ENCODE results near the gene NDUFC2. TPM values are rescaled to one million over a fixed set of nuclear protein-coding genes. Genes with fewer than 3 reads are reported as not detected.
"Not testable (repeated sequence)": the region's sequence is repeated elsewhere in the genome, so short reads cannot be mapped to it uniquely, and the experiment has no call there.

NDUFC2 gene
- total RNA-seq, 1 donor from 2014 or later, result 208 TPM

- no peak for DNase-seq (ENCODE audit: low spot score)
- intact Hi-C loops (cut with micrococcal nuclease), result no loop called here
- Mint-ChIP-seq H3K9me3 (no peaks in the 10 kb centered on the region), H3K27me3 (ENCODE audit: low read depth) (peaks cover 2% of the 10 kb centered on the region), H3K4me3 (ENCODE audit: low read depth) (no peak overlapping the region), H3K27ac (no peak overlapping the region), H3K4me1 (ENCODE audit: low read depth) (no peaks in the 10 kb centered on the region), H3K36me3 (ENCODE audit: low read depth) (no peaks in the 10 kb centered on the region)
Observed at GRCh38 chr11:78031629-78032028, 48.0 kb downstream of the NDUFC2 start.

GRCh38 chr11:78030429-78031325 lies 49.0 kb downstream of the NDUFC2 start:
- Mint-ChIP-seq H3K9me3 (no peaks in the 10 kb centered on the region), H3K36me3 (ENCODE audit: low read depth) (no peaks in the 10 kb centered on the region), H3K4me3 (ENCODE audit: low read depth) (no peak overlapping the region), H3K27me3 (ENCODE audit: low read depth) (peaks cover 2% of the 10 kb centered on the region), H3K27ac (no peak overlapping the region), H3K4me1 (ENCODE audit: low read depth) (no peaks in the 10 kb centered on the region)
- no peak for DNase-seq (ENCODE audit: low spot score)
- intact Hi-C loops (cut with micrococcal nuclease), result no loop called here

- H3K4me3 Mint-ChIP-seq (ENCODE audit: low read depth); H3K36me3 Mint-ChIP-seq (ENCODE audit: low read depth); intact Hi-C loops (cut with micrococcal nuclease); DNase-seq (ENCODE audit: low spot score); H3K27ac Mint-ChIP-seq; H3K9me3 Mint-ChIP-seq; H3K4me1 Mint-ChIP-seq (ENCODE audit: low read depth); H3K27me3 Mint-ChIP-seq (ENCODE audit: low read depth): not testable (repeated sequence)
Observed at GRCh38 chr11:78028423-78028822, 51.2 kb downstream of the NDUFC2 start.

- intact Hi-C loops (cut with micrococcal nuclease), result no loop called here
- Mint-ChIP-seq H3K9me3 (no peaks in the 10 kb centered on the region), H3K27me3 (ENCODE audit: low read depth) (peaks cover 7% of the 10 kb centered on the region), H3K4me3 (ENCODE audit: low read depth) (no peak overlapping the region), H3K27ac (no peak overlapping the region), H3K36me3 (ENCODE audit: low read depth) (no peaks in the 10 kb centered on the region), H3K4me1 (ENCODE audit: low read depth) (peaks cover 2% of the 10 kb centered on the region)
- no peak for DNase-seq (ENCODE audit: low spot score)
Observed at GRCh38 chr11:78027759-78028158, 51.9 kb downstream of the NDUFC2 start.

- Mint-ChIP-seq H3K4me3 (ENCODE audit: low read depth) (no peak overlapping the region), H3K9me3 (no peaks in the 10 kb centered on the region), H3K27me3 (ENCODE audit: low read depth) (peaks cover 19% of the 10 kb centered on the region), H3K27ac (no peak overlapping the region), H3K36me3 (ENCODE audit: low read depth) (no peaks in the 10 kb centered on the region), H3K4me1 (ENCODE audit: low read depth) (peaks cover 4% of the 10 kb centered on the region)
- DNase-seq (ENCODE audit: low spot score), result no peak
- intact Hi-C loops (cut with micrococcal nuclease), result no loop called here
Observed at GRCh38 chr11:78025378-78025777, 54.3 kb downstream of the NDUFC2 start.

GRCh38 chr11:78023426-78023825 lies 56.2 kb downstream of the NDUFC2 start:
- no peaks in the 10 kb centered on the region for H3K36me3 Mint-ChIP-seq (ENCODE audit: low read depth)
- peaks cover 4% of the 10 kb centered on the region for H3K4me1 Mint-ChIP-seq (ENCODE audit: low read depth)
- H3K27ac Mint-ChIP-seq, result no peak overlapping the region
- intact Hi-C loops (cut with micrococcal nuclease), result no loop called here
- peaks cover 17% of the 10 kb centered on the region for H3K27me3 Mint-ChIP-seq (ENCODE audit: low read depth)
- no peaks in the 10 kb centered on the region for H3K9me3 Mint-ChIP-seq
- no peak overlapping the region for H3K4me3 Mint-ChIP-seq (ENCODE audit: low read depth)
- no peak for DNase-seq (ENCODE audit: low spot score)

- intact Hi-C loops (cut with micrococcal nuclease), result no loop called here
- no peak for DNase-seq (ENCODE audit: low spot score)
- Mint-ChIP-seq H3K4me3 (ENCODE audit: low read depth) (no peak within 1 kb of the TSS), H3K4me1 (ENCODE audit: low read depth) (peaks cover 4% of the 10 kb centered on the region), H3K9me3 (no peaks in the 10 kb centered on the region), H3K36me3 (ENCODE audit: low read depth) (no peaks in the 10 kb centered on the region), H3K27me3 (ENCODE audit: low read depth) (peaks cover 17% of the 10 kb centered on the region), H3K27ac (no peak within 1 kb of the TSS)
Observed at GRCh38 chr11:78022397-78023396, 57.0 kb downstream of the NDUFC2 start, which contains the start of gene KCTD14. Gene KCTD14 (minus strand): TSS chr11:78023276. CDS start chr11:78023249, 27 bp downstream.

- H3K27ac Mint-ChIP-seq, result no peak overlapping the region
- intact Hi-C loops (cut with micrococcal nuclease), result no loop called here
- peaks cover 17% of the 10 kb centered on the region for H3K27me3 Mint-ChIP-seq (ENCODE audit: low read depth)
Observed at GRCh38 chr11:78021611-78022010, 58.1 kb downstream of the NDUFC2 start.

GRCh38 chr11:78020246-78020645 lies 59.4 kb downstream of the NDUFC2 start:
- Mint-ChIP-seq H3K4me1 (ENCODE audit: low read depth) (peaks cover 4% of the 10 kb centered on the region), H3K9me3 (no peaks in the 10 kb centered on the region), H3K27ac (no peak overlapping the region), H3K27me3 (ENCODE audit: low read depth) (peaks cover 19% of the 10 kb centered on the region), H3K4me3 (ENCODE audit: low read depth) (no peak overlapping the region), H3K36me3 (ENCODE audit: low read depth) (no peaks in the 10 kb centered on the region)
- intact Hi-C loops (cut with micrococcal nuclease), result no loop called here
- no peak for DNase-seq (ENCODE audit: low spot score)

More at GRCh38 chr11:78021611-78022010, 58.1 kb downstream of the NDUFC2 start:
- no peak overlapping the region for H3K4me3 Mint-ChIP-seq (ENCODE audit: low read depth)
- peaks cover 4% of the 10 kb centered on the region for H3K4me1 Mint-ChIP-seq (ENCODE audit: low read depth)
- no peaks in the 10 kb centered on the region for H3K9me3 Mint-ChIP-seq
- no peak for DNase-seq (ENCODE audit: low spot score)
- no peaks in the 10 kb centered on the region for H3K36me3 Mint-ChIP-seq (ENCODE audit: low read depth)

GRCh38 chr11:78019808-78020207 lies 59.9 kb downstream of the NDUFC2 start:
- H3K4me1 Mint-ChIP-seq (ENCODE audit: low read depth), result peaks cover 4% of the 10 kb centered on the region
- DNase-seq (ENCODE audit: low spot score), result no peak
- H3K9me3 Mint-ChIP-seq, result no peaks in the 10 kb centered on the region
- peaks cover 19% of the 10 kb centered on the region for H3K27me3 Mint-ChIP-seq (ENCODE audit: low read depth)
- H3K27ac Mint-ChIP-seq, result no peak overlapping the region
- no peaks in the 10 kb centered on the region for H3K36me3 Mint-ChIP-seq (ENCODE audit: low read depth)
- H3K4me3 Mint-ChIP-seq (ENCODE audit: low read depth), result no peak overlapping the region
- intact Hi-C loops (cut with micrococcal nuclease), result no loop called here

Measured in activated T-helper 2 cell treated with anti-CD3 and anti-CD28 coated beads, Interferon-gamma antibody, Interleukin-2, Interleukin-4, amounts not matched to agents 10 μg/mL and 5 μg/mL and 100 μg/mL, durations not matched to agents 14 hours and 24 hours and 36 hours (primary cell).